Measurements from ENCODE around the gene REPIN1. TPM values are rescaled to one million over a fixed set of nuclear protein-coding genes. Genes with fewer than 3 reads are reported as not detected.

The REPIN1 gene
- total and polyA plus RNA-seq, 9 of the 15 experiments (the other 6 are each of a cell fraction or from before 2014, with no cell fraction given) = 8.1 to 283 (median 94.3) TPM

DNA sequence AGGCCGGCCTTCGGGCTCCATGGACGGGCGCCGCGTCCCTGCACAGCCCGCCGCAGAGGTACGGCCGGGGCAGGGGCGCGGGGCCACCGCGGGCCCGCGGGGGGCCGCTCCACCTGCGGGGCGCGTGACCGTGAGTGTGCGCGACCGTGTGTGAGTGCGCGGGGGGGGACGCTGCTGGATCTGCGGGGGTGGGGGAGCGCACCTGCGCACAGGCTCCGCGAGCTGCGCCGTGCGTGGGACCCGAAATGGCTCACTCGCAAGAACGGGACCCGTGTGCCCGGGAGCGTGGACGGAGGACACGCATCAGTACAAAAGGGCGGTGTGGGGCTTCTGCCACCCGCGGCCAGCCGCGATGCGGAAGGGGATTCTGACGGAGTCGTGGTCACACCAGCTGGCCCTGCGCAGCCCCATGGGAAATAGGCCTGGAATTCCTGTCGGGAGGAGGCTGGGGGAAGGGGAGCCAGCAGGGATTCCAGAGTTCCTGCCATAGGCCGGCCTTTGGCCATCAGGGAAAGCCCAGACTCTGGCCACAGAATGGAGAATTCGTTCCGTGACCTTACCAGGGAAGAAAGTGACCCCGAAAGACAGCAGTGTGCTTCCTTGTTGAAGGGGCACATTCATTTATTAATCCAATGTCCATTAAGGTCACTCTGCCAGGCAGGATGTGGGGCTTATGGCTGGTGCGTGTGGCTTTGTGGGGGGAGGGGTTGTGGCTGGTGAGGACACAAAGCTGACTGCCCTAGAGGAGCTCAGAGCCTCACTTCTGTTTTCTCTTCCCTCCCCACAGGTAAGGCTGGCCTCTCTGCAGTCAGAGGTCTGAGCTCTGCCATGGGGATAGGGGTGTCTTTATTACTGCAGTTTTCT is 494 bp downstream of the REPIN1 start (continued):
- TF ChIP-seq FOXP4 (CRISPR knock-in tag; IDR thresholded peaks at IDR 0.05; ENCODE audit: borderline replicate concordance) (peak; percentile 90), ZNF165 (CRISPR knock-in tag; IDR thresholded peaks at IDR 0.05; ENCODE audit: borderline replicate concordance) (no peak), SRF (CRISPR knock-in tag; IDR thresholded peaks at IDR 0.05) (no peak), TAF1 (IDR thresholded peaks at IDR 0.05; ENCODE audit: control insufficient read depth, extremely low read depth, insufficient read depth, low read length, severe bottlenecking) (peak; percentile 12), FOS (IDR thresholded peaks at IDR 0.05; ENCODE audit: extremely low read depth, insufficient read length) (no peak), POLR2G (IDR thresholded peaks at IDR 0.05; ENCODE audit: low read depth, low read length) (no peak), SP1 (CRISPR knock-in tag; IDR thresholded peaks at IDR 0.05) (0 out of 2 replicates have a peak, but pooled peaks have one; percentile 44), MAFK (IDR thresholded peaks at IDR 0.05; ENCODE audit: low read length) (no peak), ETS2 (tag; IDR thresholded peaks at IDR 0.05; ENCODE audit: borderline replicate concordance, poor library complexity, severe bottlenecking) (no peak), TFAP4 (CRISPR knock-in tag; IDR thresholded peaks at IDR 0.05; ENCODE audit: borderline replicate concordance) (peak; percentile 94), CREBBP (IDR thresholded peaks at IDR 0.05; ENCODE audit: low read depth, low read length) (no peak), SMC3 (conservative IDR thresholded peaks at IDR 0.05; ENCODE audit: insufficient read depth, low read depth, low read length) (no peak), ATF2 (CRISPR knock-in tag; IDR thresholded peaks at IDR 0.05) (no peak), SNAPC5 (CRISPR knock-in tag; IDR thresholded peaks at IDR 0.05) (no peak), PATZ1 (CRISPR knock-in tag; IDR thresholded peaks at IDR 0.05; ENCODE audit: borderline replicate concordance) (no peak)
- TF ChIP-seq, protein P1, sequence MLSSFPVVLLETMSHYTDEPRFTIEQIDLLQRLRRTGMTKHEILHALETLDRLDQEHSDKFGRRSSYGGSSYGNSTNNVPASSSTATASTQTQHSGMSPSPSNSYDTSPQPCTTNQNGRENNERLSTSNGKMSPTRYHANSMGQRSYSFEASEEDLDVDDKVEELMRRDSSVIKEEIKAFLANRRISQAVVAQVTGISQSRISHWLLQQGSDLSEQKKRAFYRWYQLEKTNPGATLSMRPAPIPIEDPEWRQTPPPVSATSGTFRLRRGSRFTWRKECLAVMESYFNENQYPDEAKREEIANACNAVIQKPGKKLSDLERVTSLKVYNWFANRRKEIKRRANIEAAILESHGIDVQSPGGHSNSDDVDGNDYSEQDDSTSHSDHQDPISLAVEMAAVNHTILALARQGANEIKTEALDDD (IDR thresholded peaks at IDR 0.05) = no peak

Data from K562 (cell line).